HG03565 (cell line): ENCODE measurements around the gene GPN2.

Source experiments
- ATAC-seq: cut with Tn5 transposase; IDR thresholded peaks from one replicate; pipeline ENCODE4 v1.9.1; 2021; ENCODE audit warnings: mild to moderate bottlenecking, moderate library complexity; ENCODE audit not compliant: unreplicated experiment

The GPN2 gene

DNA sequence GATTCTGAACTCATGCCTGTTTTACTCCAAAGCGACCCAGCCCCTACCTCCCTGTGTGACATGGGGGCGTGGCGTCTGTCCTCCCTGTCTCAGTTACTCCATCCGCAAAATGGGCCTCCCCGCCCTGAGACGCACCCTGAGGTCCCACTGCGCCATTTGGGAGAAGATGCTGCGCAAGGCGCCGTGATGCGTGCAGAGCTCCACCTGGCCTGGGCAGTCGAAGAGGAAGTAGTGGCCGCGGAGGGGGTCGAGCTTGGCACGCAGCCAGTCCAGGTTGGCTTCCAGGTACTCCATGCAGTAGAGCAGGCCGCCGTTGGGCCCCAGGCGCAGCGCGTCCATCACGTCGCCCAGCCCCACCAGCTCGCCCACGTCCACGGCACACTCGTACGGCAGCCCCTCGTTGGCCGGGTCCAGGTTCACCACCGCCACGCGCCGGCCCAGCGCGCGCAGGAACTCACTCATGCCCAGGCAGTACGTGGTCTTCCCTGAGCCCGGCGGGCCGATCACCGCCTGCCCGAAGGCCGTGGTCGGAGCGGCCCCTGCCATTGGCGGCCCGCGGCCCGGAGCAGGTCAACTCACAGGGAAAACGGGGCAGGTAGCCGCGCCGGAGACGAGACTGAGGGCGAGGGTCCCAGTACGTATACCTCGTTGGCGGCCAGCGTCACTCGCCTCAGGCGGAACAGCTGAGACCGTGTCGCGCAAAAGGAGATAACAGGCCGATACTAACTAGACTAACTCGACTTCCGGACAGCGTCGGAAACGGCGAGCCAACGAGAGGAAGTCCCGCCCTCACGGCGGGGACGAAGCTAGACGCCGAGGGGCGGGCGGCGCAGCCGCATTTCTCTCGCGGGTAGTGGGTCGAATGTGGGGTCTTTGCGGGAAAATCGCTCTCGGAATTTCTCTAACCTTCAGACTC, at the start of gene GPN2:
Gene GPN2 (minus strand): TSS at position 733 of the 916 bp plus-strand sequence. CDS start 187 bp downstream, at position 546.
- ATAC-seq: peak; percentile 63

GRCh38 chr1:26938659-26939025, 48.6 kb upstream of the GPN2 start:
- ATAC-seq: no peak

DNA sequence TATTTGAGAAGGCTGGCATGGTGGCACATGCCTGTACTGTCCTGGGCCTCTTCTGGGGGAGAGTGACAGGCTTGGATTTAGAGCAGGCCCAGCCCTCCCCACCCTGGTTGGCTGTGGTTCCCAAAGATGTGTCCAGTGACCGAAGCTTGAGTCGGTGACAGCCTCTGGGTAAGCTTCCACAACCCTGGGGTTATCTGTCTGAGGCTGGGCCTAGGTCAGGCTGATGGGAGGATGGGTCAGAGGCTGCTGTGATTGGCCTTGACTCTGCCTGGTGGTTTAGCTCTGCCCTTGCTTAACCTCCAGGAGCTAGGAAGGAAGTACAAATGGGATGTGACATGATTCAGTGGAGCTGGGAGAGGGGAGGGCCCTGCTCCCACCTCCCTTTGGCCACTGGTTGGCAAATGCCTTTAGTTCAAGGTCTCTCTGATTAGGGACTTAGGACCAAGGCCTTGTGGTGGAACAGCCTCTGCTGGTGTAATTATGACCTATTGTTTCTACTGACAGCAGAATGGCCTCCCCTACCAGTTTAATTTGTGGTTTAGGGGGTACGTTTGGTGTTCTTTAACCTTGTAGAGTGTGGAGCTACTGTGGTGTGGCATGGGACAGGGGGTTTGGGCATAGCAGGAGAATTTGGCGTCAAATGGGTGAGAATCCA, 48.0 kb upstream of the GPN2 start:
- ATAC-seq: no peak

GRCh38 chr1:26936823-26937222, 46.7 kb upstream of the GPN2 start:
- no peak for ATAC-seq

DNA sequence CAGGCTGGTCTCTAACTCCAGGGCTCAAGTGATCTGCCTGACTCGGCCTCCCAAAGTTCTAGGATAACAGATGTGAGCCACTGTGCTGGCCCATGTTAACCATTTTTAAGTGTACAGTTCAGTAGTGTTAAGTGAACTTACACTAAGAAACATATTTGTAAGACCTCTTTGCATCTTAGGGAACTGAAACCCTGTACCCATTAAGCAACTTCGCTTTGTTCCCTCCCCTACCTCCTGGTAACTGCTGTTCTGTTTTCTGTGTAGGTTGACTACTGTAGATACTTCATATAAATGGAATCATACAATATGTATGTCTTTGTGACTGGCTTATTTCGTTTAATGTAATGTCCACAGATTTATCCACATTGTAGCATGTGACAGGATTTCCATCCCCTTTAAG, 42.4 kb upstream of the GPN2 start:
- ATAC-seq: peak; percentile 45

DNA sequence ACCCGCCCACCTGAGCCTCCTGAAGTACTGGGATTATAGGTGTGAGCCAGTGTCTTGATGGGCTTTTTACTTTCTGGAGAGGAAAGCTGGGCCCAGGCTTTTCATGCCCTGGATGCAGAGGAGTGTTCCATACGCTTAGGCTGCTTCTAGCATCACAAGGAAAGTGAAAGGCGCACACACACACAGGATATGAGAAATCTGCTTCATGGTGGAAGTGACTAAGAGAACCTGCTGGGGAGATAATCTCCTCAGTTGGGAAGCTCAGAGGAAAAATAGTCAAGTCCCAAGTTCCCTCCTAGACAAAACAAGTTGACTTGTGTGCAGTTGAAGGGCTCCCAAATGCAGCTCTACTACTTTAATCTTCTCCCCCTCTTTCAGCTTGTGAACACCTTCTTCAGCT, 33.6 kb upstream of the GPN2 start:
- ATAC-seq: no peak

- ATAC-seq: no peak
These were observed 32.8 kb upstream of the GPN2 start for GRCh38 chr1:26922901-26923300.

- ATAC-seq: no peak
These were observed 32.3 kb upstream of the GPN2 start for GRCh38 chr1:26922431-26922729.

DNA sequence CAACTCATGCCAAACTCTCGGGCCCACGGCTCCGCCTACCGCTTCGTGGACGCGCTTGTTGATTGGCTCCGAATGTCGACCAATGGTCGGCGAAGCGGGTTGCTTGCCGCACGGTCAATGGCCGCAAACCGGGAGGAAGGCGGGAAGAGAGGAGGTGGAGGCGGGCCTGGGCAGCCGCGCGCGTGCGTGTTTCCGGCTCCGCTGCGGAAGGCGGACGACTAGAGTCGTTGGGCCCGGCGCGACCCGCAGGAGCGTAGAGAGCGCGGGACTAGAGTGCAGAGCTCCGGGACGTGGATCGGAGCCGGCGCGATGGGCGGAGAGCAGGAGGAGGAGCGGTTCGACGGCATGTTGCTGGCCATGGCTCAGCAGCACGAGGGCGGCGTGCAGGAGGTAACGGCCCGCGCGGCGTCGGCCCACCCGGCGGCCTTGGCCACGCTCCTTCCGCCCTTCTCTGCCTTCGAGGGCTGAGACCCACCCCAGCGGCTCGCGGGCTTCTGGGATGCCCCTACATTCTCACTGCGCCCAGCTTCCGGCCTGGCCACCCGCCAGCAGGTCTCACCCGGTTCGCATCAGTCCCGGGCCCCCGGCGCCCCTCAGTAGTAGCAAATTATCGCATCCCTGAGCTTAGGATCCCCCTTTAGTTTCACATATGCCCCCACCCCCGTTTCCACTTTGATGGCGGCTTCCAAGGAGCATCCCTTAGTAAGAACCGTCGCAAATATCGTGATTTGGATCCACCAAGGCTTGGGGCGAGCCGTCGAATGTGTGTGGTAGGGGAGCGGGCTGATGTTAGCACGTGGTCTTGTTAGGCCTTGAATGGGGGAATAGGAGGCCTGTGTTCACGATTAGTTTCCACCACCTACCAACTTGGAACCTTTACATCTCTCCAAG, 31.7 kb upstream of the GPN2 start, which contains the start of gene NUDC:
Gene NUDC (plus strand): TSS at position 204 of the 891 bp plus-strand sequence. CDS start 106 bp downstream, at position 310.
- ATAC-seq: peak; percentile 95

DNA sequence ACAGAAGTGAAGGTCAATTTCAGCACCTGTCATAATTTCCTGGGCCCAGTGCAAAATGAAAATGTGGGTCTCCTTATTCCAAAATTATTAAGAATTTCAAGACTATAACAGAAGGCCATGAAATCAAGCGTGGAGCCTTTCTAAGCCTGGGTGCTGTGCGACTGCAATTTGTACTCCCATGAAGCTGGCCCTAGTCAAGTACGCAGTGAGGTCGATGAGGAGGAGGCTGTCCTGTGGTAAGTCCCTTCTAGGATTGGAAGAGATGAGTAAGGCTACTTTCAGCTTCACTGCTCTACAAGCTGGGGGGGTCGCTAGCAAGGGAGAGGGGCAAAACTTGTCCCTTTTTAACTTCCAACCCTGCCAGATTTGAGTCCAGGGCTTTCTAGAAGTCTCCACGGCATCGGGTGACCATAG, 31.1 kb upstream of the GPN2 start:
- no peak for ATAC-seq

DNA sequence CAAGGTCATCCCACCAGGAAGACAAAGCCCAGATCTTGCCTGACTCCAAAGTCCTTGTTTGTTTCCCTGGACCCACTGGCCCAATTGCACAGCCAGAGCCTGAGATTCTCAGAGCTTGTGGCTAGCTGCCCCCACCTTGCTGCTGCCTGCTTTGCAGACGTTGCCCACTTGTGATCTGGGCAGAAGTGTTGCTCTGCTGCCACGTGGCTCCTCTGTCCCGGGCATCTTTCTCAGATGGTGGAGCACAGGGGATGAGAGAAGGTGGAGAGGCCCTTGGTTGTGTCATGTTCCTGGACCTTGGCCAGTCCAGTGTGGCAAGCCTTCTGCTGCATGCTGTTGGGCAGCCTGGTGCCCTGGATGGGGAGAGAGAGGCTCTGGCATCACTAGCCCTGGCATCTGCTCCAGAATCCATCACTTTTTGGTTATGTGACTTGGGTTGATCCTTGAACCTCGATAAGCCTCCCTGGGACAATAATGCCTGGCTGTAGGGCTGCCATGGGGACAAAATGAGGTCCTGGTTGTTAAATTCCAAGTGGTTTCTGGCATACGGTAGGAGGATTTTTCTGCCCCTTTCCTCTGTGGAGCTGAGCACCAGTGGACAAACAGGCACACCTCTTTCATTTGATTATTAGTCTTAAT, 25.2 kb upstream of the GPN2 start:
- ATAC-seq: no peak

DNA sequence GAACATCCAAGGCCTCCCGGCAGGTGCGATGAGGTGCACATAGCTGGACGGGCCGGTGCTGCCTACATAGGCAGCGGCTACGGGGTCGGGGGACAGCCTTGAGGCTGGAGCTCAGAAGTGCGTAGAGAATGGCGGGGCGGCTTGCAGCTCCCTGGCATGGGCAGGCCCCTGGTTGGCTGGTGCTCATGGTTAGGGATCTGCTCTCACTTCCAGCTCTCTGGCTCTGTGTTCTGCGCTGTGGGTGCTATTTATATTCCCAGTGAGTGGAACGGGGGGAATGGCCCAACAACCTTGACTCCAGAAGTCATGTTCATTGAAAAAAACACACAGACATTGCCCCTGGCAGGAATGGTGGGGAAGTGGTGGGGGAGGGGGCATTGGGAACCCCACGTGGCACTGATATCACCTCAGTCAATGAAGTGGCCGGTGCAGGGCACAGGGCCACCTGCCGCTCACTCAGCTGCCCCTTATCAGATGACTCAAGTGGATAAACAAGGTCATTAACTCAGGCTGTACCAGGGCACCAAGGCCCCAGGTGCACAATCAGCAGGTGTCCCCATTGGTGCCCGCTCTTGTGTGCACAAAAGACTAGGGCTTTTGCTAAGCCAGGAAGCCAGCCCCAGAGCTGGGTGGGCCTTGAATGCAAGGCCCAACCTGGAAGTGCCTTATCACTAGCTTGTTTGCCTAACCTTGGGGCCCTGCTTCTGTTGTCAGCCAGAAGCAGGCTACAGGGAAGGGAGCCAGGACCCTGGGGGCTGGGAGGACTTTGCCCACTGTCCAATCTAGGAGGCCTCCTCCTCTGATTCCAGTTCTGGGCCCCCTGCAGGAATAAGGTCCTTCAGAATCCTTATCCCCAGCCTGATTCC, 23.9 kb upstream of the GPN2 start, which contains the start of gene NR0B2:
Gene NR0B2 (minus strand): TSS at position 222 of the 866 bp plus-strand sequence. CDS start 35 bp downstream, at position 187.
- no peak for ATAC-seq

DNA sequence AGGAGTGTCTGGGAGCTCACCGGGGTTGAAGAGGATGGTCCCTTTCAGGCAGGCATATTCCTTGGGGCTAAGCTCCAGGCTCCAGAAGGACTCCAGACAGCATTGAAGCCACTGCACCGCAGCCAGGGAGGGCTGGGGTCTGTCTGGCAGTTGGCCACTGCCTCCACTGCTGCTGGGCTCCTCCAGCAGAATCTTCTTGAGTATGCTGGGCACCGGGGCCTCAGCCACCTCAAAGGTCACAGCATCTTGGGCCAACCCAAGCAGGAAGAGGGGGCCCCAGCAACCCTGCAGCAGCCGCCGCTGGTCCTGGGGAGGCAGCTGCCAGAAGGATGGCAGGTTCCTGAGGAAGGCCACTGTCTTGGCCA, 23.3 kb upstream of the GPN2 start:
- no peak for ATAC-seq

DNA sequence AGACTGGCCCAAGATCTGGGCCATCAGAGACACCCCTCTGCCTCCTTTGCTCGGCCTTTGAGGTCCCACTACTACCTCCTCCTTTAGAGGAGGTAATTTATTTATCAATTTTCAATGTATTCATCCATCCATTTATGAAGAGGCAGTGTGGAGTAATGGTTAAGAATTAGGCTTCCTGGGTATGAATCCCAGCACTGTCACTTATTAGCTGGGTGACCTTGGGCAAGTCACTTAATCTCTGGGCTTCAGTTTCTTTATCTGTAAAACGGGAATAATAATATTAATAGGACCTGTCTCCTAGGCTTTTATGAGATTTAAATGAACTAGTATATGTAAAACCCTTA, 22.0 kb upstream of the GPN2 start:
- ATAC-seq: no peak

DNA sequence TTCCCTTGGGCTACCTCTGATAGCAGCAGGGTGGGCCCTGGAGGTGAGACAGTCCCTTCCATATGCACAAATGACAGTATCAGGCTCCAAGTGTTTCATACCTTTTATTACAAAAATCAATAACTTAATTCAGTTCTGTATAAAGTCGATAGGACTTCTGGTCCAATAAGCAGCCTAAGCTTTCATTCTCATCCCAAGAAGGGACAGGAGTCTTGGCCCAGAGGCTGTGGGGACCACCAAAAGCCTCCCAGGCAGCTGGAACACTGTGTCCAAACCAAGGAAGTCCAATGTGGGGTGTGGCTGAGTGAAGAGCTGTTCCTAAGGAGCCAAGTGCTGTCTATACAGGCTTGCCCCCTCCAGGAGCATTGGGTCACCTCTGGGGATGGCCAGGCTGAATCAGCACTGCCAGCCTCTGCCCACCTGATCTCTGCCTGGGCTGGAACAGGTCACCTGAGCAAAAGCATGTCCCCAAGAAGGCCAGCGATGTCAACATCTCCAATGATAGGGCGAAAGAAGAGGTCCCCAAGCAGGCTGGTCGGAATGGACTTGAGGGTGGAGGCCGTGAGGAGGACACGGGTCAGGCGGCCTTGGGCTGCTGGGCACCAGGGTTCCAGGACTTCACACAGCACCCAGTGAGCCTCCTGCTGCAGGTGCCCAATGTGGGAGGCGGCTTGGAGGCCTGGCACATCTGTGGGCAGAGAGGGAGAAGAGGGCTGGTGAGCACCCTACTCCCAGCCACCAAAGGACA, 21.5 kb upstream of the GPN2 start:
- ATAC-seq: no peak

DNA sequence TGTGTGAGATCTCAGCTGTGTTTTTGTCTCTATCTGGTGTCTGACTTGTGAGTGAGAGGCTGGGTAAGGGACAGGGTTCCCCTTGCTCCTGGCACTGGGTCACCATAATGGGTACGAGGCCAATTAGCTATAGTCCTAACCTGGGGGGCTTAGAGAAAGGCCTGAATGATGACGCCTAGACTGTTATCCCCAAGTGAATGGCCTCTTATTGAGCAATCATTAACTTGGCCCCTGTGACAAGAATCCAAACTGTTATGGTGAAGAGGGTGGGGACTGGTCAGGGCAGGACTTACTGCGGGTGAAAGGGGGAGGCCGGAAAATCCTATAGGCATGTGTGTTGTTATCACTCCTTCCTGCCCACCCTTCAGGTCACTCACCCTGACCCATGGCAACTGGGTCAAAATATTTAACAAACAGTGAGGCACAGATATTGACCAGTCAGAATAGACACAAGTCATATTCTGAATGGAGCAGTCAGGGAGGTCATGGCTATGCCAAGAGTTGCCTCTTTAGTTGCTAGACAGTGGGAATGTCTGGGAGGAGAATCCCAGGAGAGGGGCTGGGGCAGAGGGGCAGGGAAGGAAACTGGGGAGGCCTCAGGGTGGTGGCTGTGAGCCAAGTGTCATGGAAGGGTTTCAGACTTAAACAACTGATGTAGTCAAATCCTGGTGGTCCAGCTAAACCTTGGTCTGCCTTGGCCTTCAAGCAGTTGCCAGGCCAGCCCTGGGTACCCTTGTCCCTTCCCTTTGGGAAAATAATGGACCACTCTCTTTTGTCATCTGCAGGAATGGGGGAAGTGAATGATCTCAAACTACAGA, 20.5 kb upstream of the GPN2 start:
- ATAC-seq: no peak

- ATAC-seq: no peak
These were observed 19.9 kb upstream of the GPN2 start for GRCh38 chr1:26909951-26910342.
